C4-2B (cell line): ENCODE results near the gene NTN5.

Experiments
- CTCF ChIP-seq: fragments of 450-650 bp; conservative IDR thresholded peaks from 2 replicates; pipeline ENCODE4 v1.5.1; 2017; ENCODE audit warnings: mild to moderate bottlenecking
- ZFX ChIP-seq: fragments of 450-650 bp; IDR thresholded peaks from 2 replicates; pipeline ENCODE4 v1.6.1; 2017

DNA sequence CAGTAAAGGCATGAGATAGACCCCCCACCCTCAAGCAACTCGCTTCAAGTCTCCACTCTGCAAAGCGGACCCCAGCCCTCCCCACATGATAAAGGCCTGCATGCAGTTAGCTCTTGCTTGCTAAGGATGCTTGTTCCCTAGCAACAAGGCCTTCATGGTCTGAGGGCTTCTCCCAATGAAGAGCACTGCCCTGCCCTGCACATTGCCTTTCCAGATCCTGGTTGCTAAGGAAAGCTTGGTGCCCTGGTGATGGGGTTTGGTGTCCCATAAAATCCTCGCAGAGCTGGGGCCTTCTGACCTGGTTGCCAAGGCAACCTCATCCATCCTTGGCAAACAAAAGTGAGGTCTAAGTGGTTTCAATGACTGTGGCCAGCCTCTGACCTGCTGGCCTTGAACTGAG, 41.6 kb downstream of the NTN5 start:
- no peak for TF ChIP-seq CTCF
- TF ChIP-seq ZFX: no peak
